GM18520 (cell line): ENCODE data around the gene ANP32B.
A peak's percentile ranks its signal among the peaks of the same experiment; 100 is the strongest.
"Not testable (repeated sequence)": the region's sequence is repeated elsewhere in the genome, so short reads cannot be mapped to it uniquely, and the experiment has no call there.

Experiments used
- ATAC-seq: cut with Tn5 transposase; IDR thresholded peaks from one replicate; pipeline ENCODE4 v1.9.1; 2021; ENCODE audit not compliant: unreplicated experiment

Gene ANP32B

DNA sequence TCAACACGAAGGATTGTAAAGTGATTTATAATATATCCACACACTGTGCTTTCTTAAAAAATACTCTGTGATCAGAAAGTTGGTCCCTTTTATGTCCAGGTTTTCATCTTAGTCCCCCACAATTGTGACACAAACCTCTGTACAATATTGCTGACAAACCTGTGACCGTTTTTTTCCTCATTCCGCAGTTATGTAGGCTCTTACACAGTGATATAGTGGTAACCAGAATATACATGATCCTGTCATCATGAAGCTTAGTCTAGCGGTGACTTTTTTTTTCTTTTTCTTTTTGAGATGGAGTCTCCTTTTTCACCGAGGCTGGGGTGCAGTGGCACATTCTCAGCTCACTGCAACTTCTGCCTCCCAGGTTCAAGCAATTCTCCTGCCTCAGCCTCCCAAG, 8.7 kb downstream of the ANP32B start:
- ATAC-seq, result no peak

DNA sequence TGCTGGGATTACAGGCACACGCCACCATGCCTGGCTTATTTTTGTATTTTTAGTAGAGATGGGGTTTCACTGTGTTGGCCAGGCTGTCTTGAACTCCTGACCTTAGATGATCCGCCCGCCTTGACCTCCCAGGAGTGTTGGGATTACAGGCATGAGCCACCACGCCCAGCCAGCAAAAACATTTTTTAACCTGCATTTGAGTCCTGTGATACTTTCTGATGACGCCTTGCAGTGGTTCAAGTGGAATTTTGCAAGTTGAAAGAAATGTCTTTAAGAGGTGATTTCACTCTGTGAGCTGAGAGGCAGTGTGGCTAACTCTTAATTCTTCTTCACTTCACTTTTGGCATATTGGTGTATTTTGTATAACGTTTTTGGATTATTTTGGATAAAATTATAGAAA, 9.1 kb downstream of the ANP32B start:
- no peak for ATAC-seq

DNA sequence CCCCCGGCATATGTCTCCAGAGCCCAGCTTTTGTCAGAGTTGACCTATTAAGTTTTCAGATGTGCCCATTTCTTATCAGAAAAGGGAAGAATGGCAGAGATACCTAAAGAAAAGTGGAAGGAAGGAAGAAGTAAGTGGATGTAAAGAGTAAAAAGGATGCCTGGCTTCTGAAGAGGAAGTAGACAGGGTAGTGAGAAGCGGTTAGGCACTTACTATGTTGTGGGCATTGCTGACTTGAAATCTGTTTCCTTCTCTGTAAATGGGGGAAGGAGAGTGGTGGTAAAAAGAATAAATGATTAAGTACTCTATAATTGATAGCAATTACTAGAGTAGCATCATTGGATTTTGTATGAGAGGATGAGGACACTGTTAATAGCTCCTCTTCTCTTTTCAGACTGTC, 9.9 kb downstream of the ANP32B start:
- ATAC-seq, result no peak

DNA sequence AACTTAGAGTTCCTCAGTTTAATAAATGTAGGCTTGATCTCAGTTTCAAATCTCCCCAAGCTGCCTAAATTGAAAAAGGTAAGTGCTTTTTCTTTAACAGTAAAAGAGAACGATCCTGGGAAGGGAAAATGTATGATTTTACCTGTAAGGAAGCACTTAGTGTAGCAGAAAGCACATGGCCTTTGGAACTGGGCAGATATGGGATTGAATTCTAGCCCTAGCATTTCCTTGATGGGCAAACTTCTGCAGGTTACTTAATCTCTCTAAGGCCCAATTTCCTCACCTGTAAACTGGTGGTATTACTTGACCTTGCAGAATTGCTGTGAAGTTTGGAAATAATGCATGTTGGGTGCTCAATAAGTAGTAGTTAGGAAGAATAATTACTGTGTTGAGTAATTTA, 11.6 kb downstream of the ANP32B start:
- ATAC-seq, result no peak

DNA sequence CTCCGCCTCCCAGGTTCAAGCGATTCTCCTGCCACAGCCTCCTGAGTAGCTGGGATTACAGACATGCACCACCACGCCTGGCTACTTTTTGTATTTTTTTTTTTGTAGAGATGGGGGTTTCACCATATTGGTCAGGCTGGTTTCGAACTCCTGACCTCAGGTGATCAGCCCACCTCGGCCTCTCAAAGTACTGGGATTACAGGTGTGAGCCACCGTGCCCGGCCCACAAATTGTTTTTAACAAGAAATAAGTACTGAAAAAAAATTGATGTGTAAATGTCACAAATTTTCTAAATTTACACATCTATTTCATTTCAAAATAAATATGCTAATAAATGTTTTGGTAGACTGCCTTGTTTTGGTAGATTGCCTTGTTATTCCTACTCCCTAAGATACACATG, 13.5 kb downstream of the ANP32B start:
- ATAC-seq, result not testable (repeated sequence)

DNA sequence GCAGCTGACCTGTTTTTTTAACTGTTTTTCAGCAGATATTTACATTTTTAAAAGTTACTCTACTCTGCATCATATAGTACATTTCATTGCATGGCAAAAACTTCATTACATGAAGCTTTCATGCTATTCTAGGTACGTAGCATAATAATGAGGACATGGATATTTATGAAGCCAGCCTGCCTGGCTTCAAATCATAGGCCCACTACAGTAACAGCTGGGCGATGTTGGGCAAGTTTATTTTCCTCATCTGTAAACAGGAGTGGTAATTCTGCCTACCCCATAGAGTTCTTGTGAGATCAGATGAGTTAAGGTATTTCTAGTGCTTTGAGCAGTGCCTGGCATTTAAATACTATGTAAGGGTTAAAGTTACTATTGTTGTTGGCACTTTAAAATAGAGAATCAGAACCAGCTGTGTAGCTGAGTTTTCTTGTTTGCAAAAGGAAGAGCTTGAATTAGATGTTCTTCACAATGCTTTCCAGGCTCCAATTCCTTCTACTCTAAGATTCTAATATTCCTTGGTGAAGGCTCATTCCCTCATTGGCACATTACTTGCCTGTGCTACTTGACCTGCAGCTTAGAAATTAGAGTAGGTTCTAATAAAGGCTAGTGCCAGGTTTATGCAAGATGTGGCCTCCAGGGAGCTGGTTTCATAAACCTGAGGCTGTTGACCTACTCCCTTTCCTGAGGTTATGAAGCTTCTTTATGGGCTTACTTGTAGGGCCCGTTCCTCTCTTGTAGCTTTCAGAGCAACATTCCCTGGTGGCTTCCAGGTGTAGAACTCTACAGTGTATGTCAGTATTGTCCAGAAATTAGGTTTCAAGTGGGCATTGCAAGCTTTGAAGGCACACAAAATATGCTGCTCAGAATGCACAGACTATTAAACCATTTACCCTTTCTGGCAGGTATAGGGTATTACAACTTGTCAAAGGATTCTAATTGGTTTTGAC, 14.5 kb downstream of the ANP32B start:
- ATAC-seq, result no peak

DNA sequence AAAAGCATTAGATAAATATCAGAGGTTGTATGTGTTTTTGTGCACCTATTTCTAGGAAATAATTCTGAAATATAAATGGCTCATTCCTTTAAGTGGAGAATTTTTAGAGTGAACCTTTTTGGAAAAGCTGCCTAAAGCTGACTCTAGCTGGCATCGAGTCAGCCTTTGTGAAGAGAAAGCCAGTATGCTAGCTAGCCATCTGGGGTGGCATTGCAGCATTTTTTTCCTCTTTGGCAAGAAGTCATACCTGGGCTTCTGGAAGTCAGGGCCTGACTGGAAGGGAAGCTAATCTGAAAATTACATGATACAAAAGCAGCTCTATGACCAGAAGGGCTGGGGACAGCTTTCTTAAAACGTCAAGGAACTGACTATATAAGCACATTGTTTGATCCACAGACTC, 19.7 kb downstream of the ANP32B start:
- no peak for ATAC-seq

DNA sequence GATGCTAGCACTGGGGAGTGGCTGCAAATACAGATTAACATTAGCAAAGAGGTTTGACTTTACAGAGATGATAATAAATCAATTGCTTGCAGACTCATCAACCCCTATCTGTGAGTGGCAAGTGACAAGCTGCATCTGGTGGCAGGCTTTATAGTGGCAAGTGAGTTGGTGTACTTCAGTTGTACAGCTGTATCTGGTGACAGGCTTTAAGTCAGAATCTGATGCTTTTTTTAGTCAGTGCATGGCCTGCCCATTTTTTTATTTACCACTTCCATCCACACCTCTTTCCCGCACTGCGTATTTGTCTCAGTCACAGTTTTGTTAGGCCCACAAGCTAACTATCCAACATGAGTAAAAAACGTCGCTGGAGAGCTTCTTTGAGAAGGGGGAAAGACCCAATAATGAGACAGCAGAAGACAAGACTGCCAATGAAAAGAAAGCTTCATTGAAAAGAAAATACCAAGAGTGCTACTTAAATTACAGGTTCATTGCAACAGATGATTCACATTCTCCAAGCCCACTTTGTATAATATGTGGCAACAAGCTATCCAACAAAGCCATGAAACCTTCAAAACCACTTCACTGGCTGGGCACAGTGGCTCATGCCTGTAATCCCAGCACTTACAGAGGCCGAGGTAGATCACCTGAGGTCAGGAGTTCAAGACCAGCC, 23.1 kb downstream of the ANP32B start:
- ATAC-seq, result no peak

DNA sequence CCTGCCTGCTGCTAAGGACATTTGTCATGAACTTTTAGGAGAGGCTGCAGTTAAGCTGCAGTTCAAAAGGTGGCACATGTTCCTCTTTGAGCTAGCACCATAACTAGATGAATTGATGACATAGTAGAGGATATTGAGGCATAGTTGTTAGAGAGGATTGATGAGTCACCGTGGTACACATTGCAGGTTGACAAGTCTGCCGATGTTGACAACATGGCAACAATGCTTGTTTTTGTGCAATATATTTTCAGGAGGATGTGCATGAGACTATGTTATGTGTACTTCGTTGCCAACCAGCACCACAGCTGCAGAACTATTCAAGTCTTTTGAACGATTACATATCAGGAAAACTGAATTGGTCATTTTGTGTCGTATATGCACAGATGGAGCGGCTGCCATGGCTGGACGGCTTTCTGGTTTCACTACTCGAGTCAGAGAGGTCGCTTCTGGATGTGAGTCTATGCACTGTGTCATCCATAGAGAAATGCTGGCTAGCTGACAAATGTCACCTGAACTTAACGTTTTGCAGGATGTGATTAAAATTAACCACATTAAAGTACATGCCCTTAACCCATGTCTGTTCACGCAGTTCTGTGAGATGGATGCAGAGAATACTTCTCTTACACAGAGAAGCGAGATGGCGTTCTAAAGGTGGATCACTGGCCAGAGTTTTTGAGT, 24.2 kb downstream of the ANP32B start:
- no peak for ATAC-seq

DNA sequence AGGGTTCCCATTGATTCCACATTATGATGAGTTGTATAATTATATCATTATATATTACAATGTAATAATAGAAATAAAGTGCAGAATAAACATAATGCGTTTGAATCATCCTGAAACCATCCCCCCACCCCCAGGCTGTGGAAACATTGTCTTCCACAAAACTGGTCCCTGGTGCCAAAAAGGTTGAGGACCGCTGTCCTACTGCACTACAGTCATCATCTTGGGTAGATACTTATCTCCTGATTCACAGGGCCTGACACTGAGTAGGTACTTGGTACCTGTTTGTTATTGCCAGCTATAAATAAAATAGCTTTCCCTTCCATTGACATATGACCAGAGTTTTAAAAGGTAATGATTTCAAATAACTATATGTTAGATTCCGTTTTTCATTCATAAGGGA, 25.6 kb downstream of the ANP32B start:
- no peak for ATAC-seq

DNA sequence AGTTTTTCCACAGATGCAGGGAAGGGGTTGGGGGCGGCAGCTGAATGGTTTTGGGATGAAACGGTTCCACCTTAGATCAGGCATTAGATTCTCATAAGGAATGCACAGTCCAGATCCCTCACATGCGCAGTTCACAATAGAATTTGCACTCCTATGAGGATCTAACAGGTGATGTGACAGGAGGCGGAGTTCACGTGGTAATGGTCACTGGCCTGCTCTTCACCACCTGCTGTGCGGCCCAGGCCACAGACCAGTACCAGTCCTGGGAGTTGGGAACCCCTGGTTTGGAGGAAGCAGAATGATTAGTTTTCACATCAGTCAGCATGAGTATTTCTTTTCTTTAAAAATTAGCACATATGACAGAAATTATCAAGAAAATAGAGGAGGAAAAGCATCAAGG, 26.3 kb downstream of the ANP32B start:
- ATAC-seq, result no peak

DNA sequence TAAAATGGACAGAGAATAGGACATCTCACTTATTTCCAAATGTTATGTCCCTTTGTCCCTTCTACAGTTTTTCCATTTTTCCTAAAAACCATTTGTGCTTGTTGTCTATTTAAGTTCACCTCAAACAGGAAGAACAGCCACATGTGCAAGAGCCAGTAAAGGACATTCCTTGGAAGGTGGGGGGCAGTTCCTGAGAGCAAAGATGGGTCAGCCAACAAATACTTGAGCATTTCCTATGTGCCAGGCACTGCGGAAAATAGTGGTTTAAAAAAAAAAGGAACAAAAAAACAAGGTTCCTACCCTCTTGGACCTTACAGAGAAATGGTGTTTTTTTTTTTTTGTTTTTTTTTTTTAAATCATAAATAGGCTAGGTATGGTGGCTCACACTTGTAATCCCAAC, 26.8 kb downstream of the ANP32B start:
- no peak for ATAC-seq

DNA sequence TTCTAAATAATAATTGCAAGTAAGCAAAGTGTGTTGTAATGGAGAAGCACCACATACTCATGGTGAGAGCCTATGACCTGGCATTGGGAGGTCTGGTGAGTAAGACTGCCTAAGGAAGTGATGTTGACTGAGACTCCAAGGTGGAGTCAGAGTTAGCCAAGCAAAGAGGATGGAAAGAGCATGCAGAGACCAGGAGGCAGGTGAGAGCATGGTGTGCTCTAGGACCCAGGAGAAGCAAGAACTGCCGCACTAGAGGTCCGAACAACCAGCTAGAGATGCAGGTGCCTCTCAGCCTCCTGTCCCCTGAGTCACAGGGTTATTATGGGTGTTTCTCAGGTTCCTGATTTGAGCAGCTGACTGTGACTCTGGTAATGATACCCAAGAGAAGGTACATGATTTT, 27.3 kb downstream of the ANP32B start:
- ATAC-seq, result peak; percentile 78

DNA sequence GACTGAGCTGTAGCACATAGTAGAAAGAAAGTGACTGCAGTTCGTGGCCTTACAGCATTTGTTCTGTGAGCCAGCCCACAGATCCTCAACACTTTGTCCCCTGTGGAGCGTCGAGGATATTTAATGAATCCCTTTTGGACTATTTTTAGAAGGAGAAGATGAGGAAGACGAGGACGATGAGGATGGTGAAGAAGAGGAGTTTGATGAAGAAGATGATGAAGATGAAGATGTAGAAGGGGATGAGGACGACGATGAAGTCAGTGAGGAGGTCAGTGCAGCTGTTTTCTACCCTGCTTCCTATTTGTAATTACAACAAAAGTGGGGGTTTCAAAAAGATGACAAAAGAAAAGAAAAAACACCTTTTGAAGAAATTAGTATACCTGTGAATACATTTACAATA, 28.0 kb downstream of the ANP32B start:
- no peak for ATAC-seq

DNA sequence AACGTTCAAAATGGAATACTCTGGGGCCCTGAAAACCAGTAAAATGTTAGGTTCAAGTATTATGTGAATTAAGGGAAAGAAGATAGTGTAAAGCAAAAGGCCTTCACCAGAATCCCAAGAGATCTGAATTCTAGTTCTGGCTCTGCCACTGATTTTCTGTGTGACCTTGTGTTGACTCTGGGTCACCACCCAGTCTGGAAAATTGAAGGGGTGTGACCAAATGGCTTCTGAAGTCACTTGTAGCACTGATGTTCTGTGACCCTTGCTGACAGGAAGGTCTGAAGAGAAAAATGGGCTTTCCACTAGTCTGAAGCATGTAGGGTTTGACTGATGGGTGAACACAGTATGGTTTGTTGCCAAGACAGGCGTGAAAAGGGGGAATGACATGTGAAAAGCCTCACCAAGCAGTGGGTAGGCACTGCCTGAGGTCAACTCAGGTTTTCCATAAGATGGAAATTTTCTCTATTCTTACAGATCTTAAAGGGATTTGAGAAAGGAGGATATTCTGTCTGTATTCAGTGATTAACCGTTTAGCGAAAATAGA, 33.1 kb downstream of the ANP32B start:
- ATAC-seq, result no peak

DNA sequence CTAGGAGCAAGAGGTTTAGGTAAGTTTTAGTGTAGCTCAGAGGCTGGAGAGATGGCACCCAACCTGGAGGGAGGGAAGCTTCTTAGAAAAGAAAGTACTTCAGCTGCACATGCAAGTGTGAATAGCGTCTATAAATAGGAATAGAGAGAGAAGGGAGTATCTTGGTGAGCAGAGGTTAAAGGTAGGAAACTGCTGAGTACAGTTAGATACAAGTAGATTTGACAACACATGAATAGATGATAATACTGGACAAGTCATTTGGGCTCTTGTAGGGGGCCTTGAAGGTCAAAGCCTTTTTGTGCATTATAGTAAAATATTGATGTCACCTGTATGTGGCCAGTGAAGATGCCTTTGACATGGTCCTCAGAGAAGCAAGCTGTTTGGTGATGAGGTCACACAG, 34.2 kb downstream of the ANP32B start:
- ATAC-seq, result no peak

DNA sequence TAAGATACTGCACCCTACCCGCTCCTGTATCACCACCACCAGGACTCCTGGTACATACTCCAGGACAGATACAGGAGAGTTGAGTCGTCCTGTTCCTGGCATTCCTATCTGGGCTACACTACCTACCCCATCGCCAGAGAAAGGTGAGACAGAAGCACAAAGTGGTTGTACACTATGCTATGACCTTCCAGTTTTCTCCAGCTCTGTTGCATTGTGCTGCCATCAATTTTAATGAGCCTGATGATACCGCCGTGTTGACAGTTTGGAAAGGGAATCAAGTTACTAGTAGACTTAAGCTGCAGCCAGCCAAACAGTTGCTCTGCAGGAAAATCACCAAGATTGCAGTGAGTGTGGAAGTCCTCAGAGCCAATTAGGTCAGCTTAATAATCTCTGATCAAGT, 35.2 kb downstream of the ANP32B start:
- no peak for ATAC-seq

DNA sequence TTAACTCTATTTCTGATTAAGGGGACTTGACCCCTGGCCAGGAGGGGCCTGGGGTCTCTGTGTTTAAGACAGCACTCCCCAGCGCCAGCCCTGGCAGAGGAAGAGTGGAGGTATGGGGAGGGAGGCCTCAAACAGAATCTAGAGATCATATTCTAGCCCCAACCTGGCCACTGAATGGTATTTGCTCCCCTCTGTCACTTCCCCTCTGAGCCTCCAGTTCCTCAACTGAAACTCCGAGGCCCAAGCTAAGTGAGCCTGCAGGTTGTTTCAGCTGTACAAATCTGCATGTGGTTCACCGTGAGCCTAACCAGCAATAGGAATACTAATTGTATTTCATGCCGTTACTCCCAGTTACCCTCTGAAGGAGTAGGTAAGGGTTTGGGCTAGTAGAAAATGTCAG, 36.0 kb downstream of the ANP32B start:
- no peak for ATAC-seq

DNA sequence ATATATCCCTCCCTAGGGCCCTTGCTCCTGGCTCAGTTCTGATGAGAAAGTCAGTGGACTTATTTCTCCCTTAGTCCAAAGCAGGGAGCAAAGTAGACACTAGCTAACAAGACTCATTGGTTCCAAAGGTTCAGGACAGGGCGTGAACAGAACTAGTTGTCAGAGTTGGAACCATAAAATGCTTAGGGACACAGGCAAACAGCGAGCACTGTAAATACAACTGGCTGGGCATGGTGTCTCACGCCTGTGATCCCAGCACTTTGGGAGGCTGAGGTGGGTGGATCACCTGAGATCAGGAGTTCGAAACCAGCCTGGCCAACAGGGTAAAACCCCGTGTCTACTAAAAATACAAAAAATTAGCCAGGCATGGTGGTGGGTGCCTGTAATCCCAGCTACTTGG, 36.7 kb downstream of the ANP32B start:
- not testable (repeated sequence) for ATAC-seq

DNA sequence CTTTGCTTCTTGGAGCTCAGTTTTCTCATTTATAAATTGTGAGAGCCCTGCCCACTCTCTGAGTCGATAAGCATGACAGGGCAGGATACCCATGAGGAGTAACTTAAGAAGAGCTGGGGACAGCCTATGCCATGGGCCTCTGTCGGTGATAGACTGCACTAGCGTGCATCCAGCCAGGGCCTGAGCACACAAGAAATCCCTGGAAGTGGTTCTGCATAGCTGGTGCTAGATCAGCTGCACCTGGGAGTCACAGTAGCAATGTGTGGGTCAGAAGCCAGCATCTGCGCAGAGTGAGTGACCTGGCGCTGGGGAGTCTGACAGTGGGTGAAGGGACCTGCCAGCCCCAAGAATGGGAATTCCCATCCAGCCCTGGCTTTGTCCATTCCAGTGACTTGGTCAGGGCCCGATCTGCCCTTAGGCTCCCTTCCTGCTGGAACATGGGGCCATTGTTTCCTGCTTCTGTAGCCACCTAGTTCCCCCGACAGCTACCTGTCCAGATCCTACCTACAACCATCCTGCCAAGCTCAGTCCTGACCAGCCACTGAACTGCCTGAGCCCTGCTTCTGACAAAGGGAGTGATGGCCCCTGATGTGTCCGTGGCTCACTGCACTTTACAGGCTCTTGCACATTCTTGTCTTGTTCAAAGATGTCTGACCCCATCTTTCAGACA, 37.5 kb downstream of the ANP32B start:
- ATAC-seq, result no peak
